NCI-H345 treated with DMSO at 0.1 percent for 48 hours (cell line): ENCODE data around the gene FYCO1.

ENCODE experiments used
- DNase-seq: peaks from one replicate; lab custom pipeline; 2025; ENCODE audit not compliant: unreplicated experiment; lab: John Stamatoyannopoulos, UW

The FYCO1 gene

GRCh38 chr3:45984331-45985312 lies 11.0 kb downstream of the FYCO1 start:
- no peak for DNase-seq

- no peak for DNase-seq
Observed at GRCh38 chr3:45983770-45984169, 11.9 kb downstream of the FYCO1 start.

DNA sequence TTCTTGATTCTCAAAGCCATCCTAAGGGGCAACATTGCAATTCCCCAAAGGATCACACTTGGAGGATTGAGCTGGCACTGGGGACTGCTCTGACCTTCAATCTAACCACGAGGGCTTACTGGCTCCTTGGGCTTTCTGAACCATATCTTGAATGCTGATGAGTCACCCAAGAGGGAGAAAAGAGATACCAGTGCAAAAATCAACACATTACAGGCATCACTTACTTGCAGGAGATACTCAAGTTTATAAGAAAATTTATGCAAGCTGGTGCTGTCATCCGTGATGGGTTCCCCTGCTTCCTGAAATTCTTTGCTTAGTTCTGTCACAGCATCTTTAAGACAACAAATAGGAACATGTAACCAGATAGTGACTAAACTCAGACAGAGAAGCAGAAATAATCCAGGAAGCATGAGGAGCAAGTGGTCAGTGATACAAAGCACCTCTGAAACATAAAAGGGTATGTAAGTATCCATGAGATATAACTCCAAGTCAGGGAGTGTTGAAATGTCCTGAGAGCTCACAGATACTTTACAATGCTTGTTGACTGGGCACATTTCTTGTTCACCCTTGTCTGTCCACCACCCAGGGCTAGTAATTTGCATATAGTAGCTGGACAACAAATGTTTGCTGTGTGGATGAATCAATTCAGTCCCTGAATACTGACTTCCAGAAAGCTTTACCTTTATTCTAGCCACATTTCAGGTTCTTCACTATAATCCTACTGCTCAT lies 14.1 kb downstream of the FYCO1 start:
- no peak for DNase-seq

GRCh38 chr3:45980819-45981218 lies 14.8 kb downstream of the FYCO1 start:
- no peak for DNase-seq

DNA sequence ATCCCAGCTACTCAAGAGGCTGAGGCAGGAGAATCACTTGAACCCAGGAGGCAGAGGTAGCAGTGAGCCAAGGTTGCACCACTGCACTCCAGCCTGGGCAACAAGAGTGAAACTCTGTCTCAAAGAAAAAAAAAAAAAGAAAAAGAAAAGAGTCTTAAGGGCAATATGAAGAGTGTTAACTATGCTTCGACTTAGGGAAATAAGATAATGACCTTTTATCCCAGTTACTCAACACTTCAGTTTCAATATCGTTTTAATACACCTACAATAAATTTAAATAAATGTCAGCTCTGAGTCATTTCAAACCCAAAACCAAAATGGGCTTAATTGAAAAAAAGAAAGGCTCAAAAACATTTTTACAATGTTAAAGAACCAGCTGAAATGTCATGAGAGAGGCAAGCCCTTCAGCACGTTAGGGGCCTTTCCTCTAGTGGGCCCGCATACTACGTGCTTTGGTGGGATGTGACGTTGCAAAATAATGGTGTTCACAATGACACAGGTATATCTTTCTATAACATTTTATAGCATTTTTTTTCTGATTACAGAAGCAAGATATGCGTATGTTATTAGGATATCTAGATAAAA lies 15.3 kb downstream of the FYCO1 start:
- DNase-seq, result no peak

- no peak for DNase-seq
Observed at GRCh38 chr3:45979378-45979777, 16.2 kb downstream of the FYCO1 start.

GRCh38 chr3:45978006-45978761 lies 17.4 kb downstream of the FYCO1 start:
- no peak for DNase-seq

- DNase-seq, result no peak
Observed at GRCh38 chr3:45976191-45977091, 19.2 kb downstream of the FYCO1 start.

DNA sequence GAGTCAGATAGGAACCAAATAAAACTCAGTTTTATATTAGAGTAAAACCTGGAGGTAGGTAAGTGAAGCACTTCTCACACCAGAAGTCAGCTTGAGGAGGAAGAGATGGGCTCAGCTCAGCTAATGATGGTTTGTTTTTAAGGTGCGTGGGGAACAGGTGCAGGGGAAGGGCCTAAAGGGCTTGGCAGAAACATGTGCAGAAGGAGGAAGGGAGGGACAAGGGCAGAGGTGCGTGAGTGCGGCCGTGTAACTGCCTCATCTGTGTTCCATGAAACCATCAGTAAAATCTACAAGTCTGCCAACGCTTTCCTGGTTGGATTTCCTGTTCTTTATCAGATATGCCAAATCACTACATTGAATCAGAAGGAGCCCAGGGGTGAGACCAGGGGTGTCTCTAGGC lies 19.9 kb downstream of the FYCO1 start:
- DNase-seq, result no peak

- DNase-seq, result no peak
Observed at GRCh38 chr3:45974686-45975085, 20.9 kb downstream of the FYCO1 start.

- DNase-seq, result no peak
Observed at GRCh38 chr3:45972534-45973402, 22.9 kb downstream of the FYCO1 start.

DNA sequence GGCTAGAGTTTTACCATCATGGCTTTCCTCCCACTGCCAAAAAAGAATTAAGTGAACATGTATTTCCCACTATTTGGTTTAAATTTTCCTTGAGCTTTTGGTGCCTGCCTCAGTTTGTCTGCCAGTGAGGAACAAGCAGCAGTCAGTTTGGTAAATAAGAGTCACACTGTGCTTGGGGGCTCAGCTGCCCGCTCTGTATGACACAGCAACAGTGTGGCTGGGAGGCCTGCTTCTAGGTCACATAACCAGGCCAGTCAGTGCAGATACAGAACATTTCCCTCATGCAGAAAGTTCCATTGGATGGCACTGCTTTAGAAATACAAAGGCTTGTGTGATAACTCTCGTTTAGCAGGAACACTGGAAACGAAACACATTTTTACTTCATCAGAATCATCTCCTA lies 25.7 kb downstream of the FYCO1 start:
- DNase-seq, result no peak

DNA sequence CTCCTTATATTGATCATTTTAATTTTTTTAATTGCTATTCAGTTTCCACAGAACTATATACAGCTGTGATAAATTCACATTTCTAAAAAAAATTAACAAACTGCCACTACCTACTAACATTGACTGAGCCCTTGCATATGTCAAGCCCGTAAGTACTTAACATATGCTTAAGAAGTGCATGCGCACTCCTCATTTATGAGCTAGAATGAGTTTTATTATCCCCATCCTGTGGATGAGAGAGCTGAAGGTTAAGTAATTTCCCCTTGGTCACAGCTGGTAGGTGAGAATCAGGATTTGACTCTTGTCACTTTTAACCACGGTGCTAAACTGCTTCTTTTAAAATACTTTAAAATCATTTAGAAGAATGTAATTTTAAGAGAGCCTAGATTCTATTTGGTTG lies 26.5 kb downstream of the FYCO1 start:
- no peak for DNase-seq

- DNase-seq, result no peak
Observed at GRCh38 chr3:45968706-45969105, 26.9 kb downstream of the FYCO1 start.

GRCh38 chr3:45968149-45968548 lies 27.5 kb downstream of the FYCO1 start:
- DNase-seq, result no peak

DNA sequence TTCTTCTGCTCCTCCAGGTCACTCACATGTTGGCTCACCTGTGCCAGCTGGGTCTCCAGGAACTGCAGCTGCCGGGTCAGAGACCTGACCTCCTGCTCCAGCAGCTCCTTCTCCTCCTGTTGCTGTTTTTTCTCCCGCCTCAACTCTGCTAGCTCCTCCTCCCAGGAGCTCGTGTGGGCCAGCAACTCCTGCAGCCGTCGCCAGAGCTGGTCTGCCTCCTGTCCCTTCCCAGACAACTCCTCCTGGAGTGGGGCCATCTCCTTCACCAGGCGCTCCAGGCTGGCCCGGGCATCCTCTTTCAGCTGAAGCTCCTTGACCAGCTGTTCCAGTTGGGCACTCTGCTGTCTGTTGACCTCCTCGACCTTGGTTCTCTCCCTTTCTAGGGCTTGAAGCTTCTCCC lies 27.9 kb downstream of the FYCO1 start:
- DNase-seq, result no peak

- no peak for DNase-seq
Observed at GRCh38 chr3:45966950-45967640, 28.5 kb downstream of the FYCO1 start.

- no peak for DNase-seq
Observed at GRCh38 chr3:45966371-45966791, 29.2 kb downstream of the FYCO1 start.
